ENCODE data around the gene CES3.

CES3 gene

GRCh38 chr16:66979011-66979717 is 18.1 kb downstream of the CES3 start:
- H3K27ac Mint-ChIP-seq = no peak overlapping the region
- H3K9me3 Mint-ChIP-seq = peaks cover 6% of the 10 kb centered on the region
- peaks cover 39% of the 10 kb centered on the region for H3K4me1 Mint-ChIP-seq
- DNase-seq = no peak
- no peaks in the 10 kb centered on the region for H3K36me3 Mint-ChIP-seq (ENCODE audit: low read depth)
- peaks cover 20% of the 10 kb centered on the region for H3K27me3 Mint-ChIP-seq (ENCODE audit: low read depth, poor library complexity)
- no peak for TF ChIP-seq CTCF (IDR thresholded peaks at IDR 0.05)
- H3K4me3 Mint-ChIP-seq = no peak overlapping the region

- Mint-ChIP-seq H3K4me3 (no peak overlapping the region), H3K27me3 (ENCODE audit: low read depth, poor library complexity) (peaks cover 24% of the 10 kb centered on the region), H3K4me1 (peaks cover 8% of the 10 kb centered on the region), H3K36me3 (ENCODE audit: low read depth) (no peaks in the 10 kb centered on the region), H3K27ac (no peak overlapping the region), H3K9me3 (no peaks in the 10 kb centered on the region)
- DNase-seq = no peak
- no peak for TF ChIP-seq CTCF (IDR thresholded peaks at IDR 0.05)
Observed at GRCh38 chr16:66983033-66983432, 22.0 kb downstream of the CES3 start.

- no peak for TF ChIP-seq CTCF (IDR thresholded peaks at IDR 0.05)
- Mint-ChIP-seq H3K9me3 (no peaks in the 10 kb centered on the region), H3K4me1 (peaks cover 14% of the 10 kb centered on the region), H3K27me3 (ENCODE audit: low read depth, poor library complexity) (peaks cover 27% of the 10 kb centered on the region), H3K36me3 (ENCODE audit: low read depth) (no peaks in the 10 kb centered on the region), H3K27ac (no peak overlapping the region), H3K4me3 (no peak overlapping the region)
- no peak for DNase-seq
Observed at GRCh38 chr16:66984892-66985311, 23.8 kb downstream of the CES3 start.

- Mint-ChIP-seq H3K4me3 (no peak overlapping the region), H3K36me3 (ENCODE audit: low read depth) (no peaks in the 10 kb centered on the region)
Observed at GRCh38 chr16:66986559-66986958, 25.5 kb downstream of the CES3 start.

GRCh38 chr16:66988197-66988788 is 27.2 kb downstream of the CES3 start, which contains the start of gene CES4A:
CES4A (plus strand) TSS chr16:66988589; CDS start chr16:66988773, 184 bp downstream.
- Mint-ChIP-seq H3K9me3 (no peaks in the 10 kb centered on the region), H3K27ac (peak within 1 kb of the TSS; percentile 72), H3K4me1 (peaks cover 14% of the 10 kb centered on the region), H3K36me3 (ENCODE audit: low read depth) (no peaks in the 10 kb centered on the region), H3K4me3 (no peak within 1 kb of the TSS), H3K27me3 (ENCODE audit: low read depth, poor library complexity) (peaks cover 35% of the 10 kb centered on the region)
- no peak for DNase-seq
- no peak for TF ChIP-seq CTCF (IDR thresholded peaks at IDR 0.05)

More at GRCh38 chr16:66986559-66986958, 25.5 kb downstream of the CES3 start:
- H3K4me1 Mint-ChIP-seq = peaks cover 14% of the 10 kb centered on the region
- no peak for DNase-seq
- no peak for TF ChIP-seq CTCF (IDR thresholded peaks at IDR 0.05)
- H3K27ac Mint-ChIP-seq = no peak overlapping the region
- no peaks in the 10 kb centered on the region for H3K9me3 Mint-ChIP-seq
- H3K27me3 Mint-ChIP-seq (ENCODE audit: low read depth, poor library complexity) = peaks cover 34% of the 10 kb centered on the region

Data from nephron progenitor cell (in vitro differentiated cells).